GM21447 (cell line): ENCODE data around the gene HYOU1.
"Not testable (repeated sequence)": the region's sequence is repeated elsewhere in the genome, so short reads cannot be mapped to it uniquely, and the experiment has no call there.

Experiments
- ATAC-seq: cut with Tn5 transposase; IDR thresholded peaks from one replicate; pipeline ENCODE4 v1.9.1; 2021; ENCODE audit not compliant: unreplicated experiment

The HYOU1 gene

DNA sequence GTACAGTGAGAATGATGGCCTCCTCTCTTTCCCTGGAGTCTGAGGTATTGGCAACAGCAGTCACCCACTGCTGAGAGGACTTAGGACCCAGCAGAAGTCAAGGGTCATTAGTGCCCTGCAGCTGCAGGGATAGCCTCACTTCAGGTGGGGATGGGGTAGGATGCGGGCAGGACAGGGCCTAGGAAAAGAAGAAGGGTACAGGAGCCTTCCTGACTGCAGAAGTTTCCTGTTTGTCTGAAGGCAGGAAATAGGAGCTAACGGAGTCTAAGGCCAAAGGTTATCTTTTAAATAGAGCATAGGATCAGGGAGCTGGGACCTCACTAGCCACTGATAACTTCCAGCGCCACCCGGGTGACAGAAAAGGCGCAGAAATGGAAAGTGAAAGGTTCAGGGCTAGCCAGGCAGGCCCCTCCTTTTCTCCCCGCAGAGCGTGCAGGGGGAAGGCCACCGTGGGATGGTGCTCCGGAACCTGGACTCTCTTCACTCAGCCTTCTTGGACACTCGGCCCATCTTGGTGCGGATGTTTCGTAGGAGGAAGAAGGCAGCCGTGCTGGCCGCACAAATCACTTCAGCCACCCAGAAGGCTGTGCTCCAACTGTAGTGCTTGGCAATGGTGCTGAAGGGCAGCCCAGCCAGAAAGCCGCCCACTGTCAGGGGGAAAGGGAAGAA, 32.4 kb downstream of the HYOU1 start:
- ATAC-seq, result no peak

DNA sequence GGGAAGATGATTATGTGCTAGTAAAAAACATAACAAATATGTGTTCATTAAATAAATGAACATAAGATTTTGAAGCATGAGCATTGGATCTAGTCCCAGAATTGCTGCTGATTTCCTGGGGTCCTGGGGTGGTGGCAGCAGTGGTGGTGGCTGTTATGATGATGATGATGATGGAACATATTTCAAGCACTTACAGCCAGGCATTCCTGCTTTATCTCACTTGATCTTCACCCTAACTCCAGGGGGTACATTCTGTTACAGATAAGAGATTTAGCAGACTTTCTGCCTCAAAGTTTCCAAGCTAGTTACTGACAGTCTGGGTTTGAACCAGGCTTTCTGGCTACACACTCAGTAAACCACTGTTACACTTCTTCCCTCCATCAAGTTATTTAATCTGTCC, 33.3 kb downstream of the HYOU1 start:
- no peak for ATAC-seq

DNA sequence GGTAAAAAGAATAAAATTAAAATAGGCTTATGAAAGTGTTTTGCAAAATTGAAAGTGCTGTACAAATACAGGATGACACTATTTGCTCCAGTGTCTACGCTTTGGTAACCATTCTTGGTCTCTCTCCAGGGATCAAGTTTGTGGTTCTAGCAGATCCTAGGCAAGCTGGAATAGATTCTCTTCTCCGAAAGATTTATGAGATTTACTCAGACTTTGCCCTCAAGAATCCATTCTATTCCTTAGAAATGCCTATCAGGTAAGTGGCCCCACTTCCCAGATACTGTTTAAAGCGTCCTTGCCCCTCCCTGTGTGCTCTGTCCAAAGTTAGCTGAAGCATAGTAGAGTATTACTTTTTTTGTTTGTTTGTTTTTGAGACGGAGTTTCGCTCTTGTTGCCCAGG, 35.4 kb downstream of the HYOU1 start:
- ATAC-seq, result no peak

DNA sequence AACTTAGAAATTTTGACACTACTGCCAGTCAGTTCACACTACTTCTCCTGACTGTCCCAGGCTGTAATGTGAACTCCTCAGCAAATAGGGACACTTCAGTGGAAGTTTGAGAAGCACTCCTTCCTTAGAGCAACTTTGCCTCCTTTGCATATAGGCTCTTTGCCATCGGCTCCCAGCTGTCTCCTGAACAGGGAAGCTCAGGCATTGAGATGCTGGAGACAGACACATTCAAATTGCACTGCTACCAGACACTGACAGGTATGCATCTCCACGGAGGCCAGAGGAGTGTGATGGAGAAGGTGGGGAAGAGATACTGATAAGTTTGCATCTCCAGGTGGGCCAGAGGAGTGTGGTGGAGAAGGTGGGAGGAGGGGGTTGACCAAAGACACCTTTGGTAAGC, 37.0 kb downstream of the HYOU1 start:
- ATAC-seq, result no peak

DNA sequence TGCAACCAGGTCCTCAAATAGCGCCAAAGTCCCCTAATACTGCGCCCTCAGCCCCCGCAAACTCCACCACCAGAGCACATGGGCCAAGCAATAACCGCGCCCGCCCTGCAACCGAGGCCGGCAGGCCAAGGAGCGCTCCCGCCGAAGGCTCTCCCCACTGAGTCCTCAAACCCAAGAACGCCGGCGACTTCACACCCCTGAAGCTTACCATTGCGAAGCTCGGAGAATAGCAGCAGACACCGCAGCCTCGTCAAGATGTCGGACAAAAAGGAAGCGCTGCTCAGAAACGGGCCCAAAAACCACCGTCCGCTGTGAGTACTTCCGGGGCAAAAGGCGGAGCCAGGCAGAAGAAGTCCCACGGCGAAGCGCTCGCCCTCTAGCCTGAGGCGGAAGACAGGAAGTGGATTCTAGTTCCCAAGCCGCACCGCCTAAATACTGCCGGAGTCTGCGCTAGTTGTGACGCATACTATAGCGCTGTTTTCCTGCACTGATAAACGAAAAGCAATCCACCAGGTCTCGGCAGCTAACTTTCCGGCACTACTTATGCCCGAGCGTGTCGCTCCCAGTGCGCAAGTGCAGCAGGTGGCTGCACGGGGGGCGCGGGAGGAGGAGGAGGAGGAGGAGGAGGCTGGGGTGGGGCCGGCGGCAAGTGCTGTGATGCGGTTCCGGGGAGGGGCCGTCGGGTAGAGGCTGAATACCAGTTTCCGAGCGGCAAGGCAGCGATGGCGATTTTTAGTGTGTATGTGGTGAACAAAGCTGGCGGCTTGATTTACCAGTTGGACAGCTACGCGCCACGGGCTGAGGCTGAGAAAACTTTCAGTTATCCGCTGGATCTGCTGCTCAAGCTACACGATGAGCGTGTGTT, 38.7 kb downstream of the HYOU1 start, which contains the start of the genes RPS25 and TRAPPC4:
TSS of gene RPS25 (minus strand) at position 270 of the 865 bp plus-strand sequence. CDS start at position 211, 59 bp downstream.
TSS of gene TRAPPC4 (plus strand) at position 693 of the 865 bp plus-strand sequence. CDS start at position 723, 30 bp downstream.
- peak; percentile 93 for ATAC-seq

DNA sequence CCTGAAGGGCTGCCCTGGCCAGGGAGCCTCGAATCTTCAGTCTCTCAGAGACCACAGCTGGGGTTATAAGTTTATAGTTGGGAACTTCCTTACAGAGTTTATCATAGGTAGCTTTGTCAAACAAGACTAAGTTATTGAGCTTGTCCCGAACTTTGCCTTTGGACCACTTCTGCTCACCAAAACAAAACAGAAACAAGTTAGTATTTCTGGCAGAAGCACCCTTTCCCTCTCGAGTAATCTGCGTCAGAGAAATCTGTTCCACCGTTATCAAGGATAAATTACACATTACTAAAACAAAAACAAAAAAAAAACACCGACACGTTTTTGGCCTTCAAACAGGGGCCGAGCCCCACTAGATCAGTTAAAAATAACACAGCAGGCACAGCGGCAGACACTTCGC, 39.6 kb downstream of the HYOU1 start:
- not testable (repeated sequence) for ATAC-seq

DNA sequence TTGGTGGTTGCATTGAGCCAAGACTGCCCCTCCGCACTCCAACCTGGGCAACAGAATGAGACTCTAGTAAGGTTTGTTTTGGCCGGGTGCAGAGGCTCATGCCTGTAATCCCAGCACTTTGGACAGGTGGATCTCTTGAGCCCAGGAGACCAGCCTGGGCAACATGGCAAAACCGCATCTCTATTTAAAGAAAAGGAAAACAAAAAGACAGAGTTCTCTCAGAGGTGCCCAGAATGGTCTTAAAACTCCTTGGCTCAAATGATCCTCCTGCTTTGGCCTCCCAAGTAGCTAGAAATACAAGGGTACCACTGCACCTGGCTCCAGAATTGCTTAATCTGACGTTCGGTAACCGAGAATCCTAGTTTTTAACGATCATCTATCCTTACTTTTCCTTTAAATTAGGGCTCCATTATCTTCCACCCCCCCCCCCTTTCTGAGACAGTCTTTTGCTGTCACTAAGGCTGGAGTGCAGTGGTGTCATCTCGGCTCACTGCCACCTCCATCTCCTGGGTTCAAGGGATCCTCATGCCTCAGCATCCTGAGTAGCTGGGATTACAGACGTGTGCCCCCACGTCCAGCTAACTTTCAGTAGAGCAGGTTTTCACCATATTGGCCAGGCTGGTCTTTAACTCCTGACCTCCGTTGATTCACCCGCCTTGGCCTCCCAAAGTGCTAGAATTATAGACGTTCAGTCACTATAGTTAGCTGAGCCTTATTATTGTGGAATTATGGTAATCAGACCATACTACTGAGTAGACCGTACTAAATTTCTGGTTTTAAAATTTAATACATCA, 40.6 kb downstream of the HYOU1 start:
- ATAC-seq, result no peak

DNA sequence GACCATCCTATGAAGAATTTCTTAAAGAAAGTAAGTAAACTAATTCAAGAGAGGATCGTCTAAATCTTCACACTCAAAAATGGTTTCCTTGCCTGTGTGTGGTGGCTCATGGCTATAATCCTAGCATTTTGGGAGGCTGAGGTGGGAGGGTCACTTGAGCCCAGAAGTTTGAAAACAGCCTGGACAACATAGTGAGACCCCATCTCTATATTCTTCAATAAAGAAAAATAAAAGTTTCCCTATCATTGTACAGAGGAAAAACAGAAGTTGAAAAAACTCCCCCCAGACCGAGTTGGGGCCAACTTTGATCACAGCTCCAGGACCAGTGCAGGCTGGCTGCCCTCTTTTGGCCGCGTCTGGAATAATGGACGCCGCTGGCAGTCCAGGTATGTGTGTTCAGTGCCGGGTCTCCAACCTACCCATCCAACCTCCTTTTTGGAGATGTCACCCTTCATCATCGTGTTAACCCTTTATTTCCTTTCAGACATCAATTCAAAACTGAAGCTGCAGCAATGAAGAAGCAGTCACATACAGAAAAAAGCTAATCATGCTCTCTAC, 41.9 kb downstream of the HYOU1 start:
- ATAC-seq, result no peak

DNA sequence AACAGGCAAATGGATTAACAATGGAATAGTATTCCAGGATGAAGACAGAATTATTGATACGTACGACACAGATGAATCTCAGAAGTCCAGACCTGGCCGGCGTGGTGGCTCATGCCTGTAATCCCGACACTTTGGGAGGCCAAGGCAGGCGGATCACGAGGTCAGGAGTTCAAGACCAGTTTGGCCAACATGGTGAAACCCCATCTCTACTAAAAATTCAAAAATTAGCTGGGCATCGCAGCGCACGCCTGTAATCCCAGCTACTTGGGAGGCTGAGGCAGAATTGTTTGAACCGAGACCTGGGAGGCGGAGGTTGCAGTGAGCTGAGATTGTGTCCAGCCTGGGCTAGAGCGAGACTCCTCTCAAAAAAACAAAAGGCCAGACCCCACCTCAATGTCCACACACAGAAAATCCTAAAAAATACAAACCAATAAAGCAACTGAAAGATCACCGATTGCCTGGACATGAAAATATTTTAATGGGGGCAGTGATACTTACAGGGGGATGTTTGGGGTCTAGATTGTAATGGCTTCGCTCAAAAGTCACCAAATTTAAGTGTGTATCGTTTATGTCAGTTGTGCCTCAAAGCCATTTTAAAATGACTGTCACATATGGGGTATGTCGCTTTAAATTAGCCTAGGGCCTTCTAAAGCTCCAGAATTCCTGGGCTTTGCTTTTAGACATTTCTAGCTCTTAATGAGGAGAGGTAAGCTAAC, 42.6 kb downstream of the HYOU1 start:
- ATAC-seq, result no peak

DNA sequence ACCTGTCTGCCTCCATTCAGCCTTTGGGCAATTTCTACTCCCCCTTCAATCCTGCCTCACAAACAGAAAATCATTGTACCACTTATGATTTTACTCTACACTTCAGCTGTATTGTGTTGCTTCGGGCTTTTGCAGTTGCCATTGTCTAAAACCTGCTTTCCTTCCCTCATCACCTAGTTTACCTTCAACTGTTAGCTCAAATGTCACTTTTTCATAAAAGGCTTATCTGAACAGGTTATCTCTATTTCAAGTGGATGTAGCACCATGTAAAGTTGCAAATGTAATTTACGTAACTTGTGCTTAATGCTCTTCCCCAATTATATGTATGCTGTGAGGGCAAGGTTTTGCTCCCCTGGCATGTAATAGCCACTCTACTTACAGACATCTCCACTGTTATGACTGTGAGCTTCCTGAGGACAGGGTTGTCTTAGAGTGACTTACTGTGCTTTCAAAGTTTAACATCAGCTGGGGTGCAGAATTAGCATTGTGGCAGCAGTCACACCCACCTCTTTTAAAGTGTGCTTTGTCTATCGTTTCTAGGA, 44.3 kb downstream of the HYOU1 start:
- ATAC-seq, result no peak

DNA sequence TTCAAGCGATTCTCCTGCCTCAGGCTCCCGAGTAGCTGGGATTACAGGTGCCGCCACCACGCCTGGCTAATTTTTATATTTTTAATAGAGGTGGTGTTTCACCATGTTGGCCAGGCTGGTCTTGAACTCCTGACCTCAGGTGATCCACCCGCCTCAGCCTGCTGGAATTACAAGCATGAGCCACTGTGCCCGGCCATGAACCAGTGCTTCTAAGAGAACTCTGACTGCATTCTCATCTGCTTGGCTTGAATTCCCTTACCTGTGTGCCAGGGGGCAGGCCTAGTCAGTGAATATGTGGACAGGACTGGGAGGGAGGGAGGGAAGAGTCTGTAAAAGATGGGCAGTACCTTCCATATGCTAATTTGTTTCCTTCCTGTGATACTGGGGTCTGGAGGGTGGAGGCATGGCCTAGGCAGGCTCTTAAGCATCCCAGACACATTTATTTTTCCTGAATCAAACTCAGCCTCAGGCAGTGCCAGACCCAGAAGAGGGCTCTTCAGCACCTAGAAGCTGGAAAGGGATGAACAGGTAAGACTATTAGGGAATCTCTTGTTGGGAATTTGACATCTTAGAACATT, 45.4 kb downstream of the HYOU1 start:
- ATAC-seq, result no peak

DNA sequence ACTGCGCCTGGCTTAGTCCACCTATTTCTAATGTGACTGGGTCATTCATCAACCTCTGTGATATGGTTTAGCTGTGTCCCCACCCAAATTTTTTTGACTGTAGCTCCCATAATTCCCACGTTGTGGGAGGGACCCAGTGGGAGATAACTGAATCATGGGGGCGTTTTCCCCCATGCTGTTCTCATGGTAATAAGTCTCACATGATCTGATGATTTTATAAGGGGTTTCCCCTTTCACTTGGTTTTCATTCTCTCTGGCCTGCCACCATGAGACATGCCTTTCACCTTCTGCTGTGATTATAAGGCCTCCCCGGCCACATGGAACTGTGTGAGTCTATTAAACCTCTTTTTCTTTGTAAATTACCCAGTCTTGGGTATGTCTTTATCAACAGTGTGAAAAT, 50.3 kb downstream of the HYOU1 start:
- no peak for ATAC-seq

DNA sequence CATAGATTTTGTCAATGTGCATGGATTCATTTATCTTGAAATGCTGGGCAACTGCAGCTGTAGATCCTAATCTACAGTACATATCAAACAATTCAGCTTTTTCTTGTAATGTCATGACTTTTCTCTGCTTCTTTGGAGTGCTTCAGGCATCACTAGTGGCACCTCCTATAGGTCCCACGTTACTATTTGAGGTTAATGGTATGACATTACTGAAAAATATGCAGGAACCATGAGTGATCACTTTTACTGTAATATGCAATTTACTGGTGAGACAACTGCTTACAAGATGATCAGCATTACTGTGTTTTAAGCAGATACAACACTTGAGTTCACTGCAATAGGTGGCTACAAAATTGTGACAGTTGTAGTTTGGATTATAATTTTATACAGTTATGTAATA, 56.1 kb downstream of the HYOU1 start:
- ATAC-seq, result no peak

DNA sequence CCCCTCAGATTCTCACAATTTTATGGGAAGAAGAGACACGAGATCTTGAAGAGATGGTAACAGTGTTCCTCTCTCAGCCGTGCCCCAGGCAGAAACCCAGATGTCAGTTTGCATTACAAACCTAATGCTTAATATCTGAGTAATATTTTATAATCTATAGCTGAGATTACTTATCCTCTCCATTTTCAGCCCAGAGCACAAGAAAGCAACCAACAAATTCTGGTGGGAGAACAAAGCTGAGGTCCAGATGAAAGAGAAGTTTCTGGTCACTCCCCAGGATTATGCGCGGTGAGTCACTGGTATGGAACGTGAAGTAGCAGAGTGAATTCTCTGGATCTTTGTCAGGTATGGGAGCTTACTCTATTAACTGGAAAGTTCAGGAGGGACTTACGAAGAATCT, 58.2 kb downstream of the HYOU1 start:
- ATAC-seq, result no peak

DNA sequence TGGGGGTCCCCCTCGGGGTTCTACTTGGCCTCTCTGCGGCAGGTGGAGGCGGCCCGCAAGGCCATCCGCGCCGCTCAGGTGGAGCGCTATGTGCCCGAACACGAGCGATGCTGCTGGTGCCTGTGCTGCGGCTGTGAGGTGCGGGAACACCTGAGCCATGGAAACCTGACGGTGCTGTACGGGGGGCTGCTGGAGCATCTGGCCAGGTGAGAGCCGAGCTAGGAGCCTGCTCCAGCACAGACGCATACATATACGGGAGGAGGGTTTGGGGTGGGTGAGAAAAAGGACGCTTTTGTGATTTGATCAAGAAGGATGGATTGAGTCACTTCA, 58.7 kb downstream of the HYOU1 start:
- peak; percentile 21 for ATAC-seq

DNA sequence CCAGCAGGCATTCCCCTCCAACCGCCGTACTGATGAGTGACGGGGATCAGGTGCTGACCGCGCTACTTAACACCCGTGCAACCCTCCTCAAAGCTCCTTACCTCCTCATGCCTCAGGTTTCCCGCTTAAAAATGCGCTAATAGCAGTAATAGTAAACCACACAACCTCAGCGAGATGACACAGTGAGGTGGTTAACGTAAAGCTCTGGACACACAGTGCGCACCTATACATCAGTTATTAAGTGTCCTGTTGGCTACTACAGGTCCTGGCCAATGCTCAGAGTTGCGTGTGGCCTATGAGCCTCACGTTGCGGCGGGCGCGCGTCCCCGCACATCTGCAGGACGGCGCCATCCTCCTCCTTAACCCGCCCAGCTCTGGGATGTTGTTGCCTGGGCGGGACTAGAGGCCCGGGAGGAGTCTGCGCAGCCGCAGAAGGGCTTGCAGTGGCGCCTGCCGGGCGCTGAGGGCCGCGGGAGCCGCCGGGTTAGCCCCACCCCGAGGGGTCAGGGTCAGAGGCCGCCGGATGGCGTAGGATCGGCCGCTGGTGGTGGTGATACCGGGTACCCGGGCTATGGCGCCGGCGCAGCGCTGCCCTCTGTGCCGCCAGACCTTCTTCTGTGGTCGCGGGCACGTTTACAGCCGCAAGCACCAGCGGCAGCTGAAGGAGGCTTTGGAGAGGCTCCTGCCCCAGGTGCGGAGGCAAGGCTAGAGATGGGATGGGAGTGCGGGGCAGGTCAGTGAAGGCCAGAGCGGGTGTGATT, 59.2 kb downstream of the HYOU1 start, which contains the start of gene CENATAC:
TSS of gene CENATAC (plus strand) at position 512 of the 761 bp plus-strand sequence. CDS start at position 572, 60 bp downstream.
- ATAC-seq, result peak; percentile 90

DNA sequence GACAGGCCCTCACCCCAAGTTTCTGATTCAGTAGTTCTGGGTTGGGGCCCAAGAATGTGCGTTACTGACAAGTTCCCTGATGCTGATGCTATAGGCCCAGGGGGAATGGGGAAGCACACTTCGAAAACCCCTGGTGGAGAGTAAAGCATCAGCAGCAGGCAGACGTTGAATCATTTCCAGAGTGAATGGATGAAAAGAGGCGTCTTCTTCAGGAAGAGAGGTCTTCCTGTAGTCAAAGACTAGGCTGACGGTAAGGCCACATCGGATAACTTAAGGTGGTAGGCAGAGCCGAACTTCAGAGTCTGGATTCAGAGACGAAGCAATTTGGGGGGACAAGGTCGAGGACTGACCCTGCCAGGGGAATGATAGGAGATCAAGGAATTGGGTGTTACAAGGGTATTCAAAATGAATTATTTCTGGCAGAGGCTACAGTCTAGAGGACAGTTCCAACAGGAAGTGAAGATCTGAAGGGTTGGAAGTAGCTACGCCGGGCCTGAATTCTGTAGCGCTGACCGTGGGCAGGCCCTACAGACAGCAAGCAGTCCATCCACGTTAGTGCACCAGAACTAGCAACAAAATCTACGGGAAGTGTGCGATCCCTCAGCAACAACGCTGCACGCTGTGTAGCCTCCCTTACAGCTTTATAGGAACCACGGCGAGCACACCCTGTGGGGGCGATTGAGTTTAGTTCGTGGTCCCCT, 59.9 kb downstream of the HYOU1 start:
- ATAC-seq, result peak; percentile 19
